ENCODE results near the gene NAA40.

- TF ChIP-seq ZIC2 (tag by site-specific recombination; IDR thresholded peaks at IDR 0.05) (no peak), ZNF707 (tag by site-specific recombination; IDR thresholded peaks at IDR 0.05) (no peak), ZNF670 (tag by site-specific recombination; IDR thresholded peaks at IDR 0.05; ENCODE audit: low read depth) (no peak), ZNF23 (tag by site-specific recombination; IDR thresholded peaks at IDR 0.05; ENCODE audit: borderline replicate concordance) (no peak), ZNF311 (tag by site-specific recombination; IDR thresholded peaks at IDR 0.05; ENCODE audit: borderline replicate concordance) (no peak), BCL11B (tag by site-specific recombination; IDR thresholded peaks at IDR 0.05; ENCODE audit: low read depth) (no peak), ZNF350 (tag by site-specific recombination; IDR thresholded peaks at IDR 0.05) (no peak), ZNF121 (tag by site-specific recombination; IDR thresholded peaks at IDR 0.05) (no peak), ZNF138 (tag by site-specific recombination; IDR thresholded peaks at IDR 0.05; ENCODE audit: borderline replicate concordance) (no peak), MZF1 (tag by site-specific recombination; IDR thresholded peaks at IDR 0.05; ENCODE audit: borderline replicate concordance) (no peak)
- TF ChIP-seq, protein P1, sequence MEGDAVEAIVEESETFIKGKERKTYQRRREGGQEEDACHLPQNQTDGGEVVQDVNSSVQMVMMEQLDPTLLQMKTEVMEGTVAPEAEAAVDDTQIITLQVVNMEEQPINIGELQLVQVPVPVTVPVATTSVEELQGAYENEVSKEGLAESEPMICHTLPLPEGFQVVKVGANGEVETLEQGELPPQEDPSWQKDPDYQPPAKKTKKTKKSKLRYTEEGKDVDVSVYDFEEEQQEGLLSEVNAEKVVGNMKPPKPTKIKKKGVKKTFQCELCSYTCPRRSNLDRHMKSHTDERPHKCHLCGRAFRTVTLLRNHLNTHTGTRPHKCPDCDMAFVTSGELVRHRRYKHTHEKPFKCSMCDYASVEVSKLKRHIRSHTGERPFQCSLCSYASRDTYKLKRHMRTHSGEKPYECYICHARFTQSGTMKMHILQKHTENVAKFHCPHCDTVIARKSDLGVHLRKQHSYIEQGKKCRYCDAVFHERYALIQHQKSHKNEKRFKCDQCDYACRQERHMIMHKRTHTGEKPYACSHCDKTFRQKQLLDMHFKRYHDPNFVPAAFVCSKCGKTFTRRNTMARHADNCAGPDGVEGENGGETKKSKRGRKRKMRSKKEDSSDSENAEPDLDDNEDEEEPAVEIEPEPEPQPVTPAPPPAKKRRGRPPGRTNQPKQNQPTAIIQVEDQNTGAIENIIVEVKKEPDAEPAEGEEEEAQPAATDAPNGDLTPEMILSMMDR (tag by site-specific recombination; IDR thresholded peaks at IDR 0.05): no peak
- TF ChIP-seq, protein P2, sequence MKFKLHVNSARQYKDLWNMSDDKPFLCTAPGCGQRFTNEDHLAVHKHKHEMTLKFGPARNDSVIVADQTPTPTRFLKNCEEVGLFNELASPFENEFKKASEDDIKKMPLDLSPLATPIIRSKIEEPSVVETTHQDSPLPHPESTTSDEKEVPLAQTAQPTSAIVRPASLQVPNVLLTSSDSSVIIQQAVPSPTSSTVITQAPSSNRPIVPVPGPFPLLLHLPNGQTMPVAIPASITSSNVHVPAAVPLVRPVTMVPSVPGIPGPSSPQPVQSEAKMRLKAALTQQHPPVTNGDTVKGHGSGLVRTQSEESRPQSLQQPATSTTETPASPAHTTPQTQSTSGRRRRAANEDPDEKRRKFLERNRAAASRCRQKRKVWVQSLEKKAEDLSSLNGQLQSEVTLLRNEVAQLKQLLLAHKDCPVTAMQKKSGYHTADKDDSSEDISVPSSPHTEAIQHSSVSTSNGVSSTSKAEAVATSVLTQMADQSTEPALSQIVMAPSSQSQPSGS (tag by site-specific recombination; IDR thresholded peaks at IDR 0.05; ENCODE audit: low read depth): no peak
Observed at GRCh38 chr11:63896071-63896470, 42.7 kb upstream of the NAA40 start.

Data from HEK293 (cell line).